GM12878 (cell line): ENCODE results near the gene TELO2. TPM values are rescaled to one million over a fixed set of nuclear protein-coding genes. Genes with fewer than 3 reads are reported as not detected.
A peak's percentile ranks its signal among the peaks of the same experiment; 100 is the strongest.

Source experiments
- EED ChIP-seq: sonication (generic); IDR thresholded peaks from 2 replicates; pipeline ENCODE4 v1.6.1; 2016; ENCODE audit warnings: antibody characterized with exemption, low read depth
- FOXK2 ChIP-seq: fragments of 450-650 bp; IDR thresholded peaks from 2 replicates; pipeline ENCODE4 v1.6.1; 2017; ENCODE audit warnings: mild to moderate bottlenecking, moderate library complexity
- IRF4 ChIP-seq: IDR thresholded peaks from 2 replicates; pipeline ENCODE4 v1.6.1; 2011; ENCODE audit warnings: low read depth, low read length
- JUNB ChIP-seq: IDR thresholded peaks from 2 replicates; pipeline ENCODE4 v1.6.1; 2016; ENCODE audit warnings: antibody characterized with exemption, mild to moderate bottlenecking
- MTA2 ChIP-seq: fragments of 450-650 bp; IDR thresholded peaks from 2 replicates; pipeline ENCODE4 v1.6.1; 2016; ENCODE audit warnings: low read depth, mild to moderate bottlenecking, moderate library complexity
- NFXL1 ChIP-seq: fragments of 450-650 bp; IDR thresholded peaks from 2 replicates; pipeline ENCODE4 v1.6.1; 2017; ENCODE audit warnings: antibody characterized with exemption, mild to moderate bottlenecking, borderline replicate concordance
- NFYA ChIP-seq: IDR thresholded peaks from 2 replicates; pipeline ENCODE4 v1.6.1; 2011; ENCODE audit warnings: low read depth, mild to moderate bottlenecking, low read length, improper control_type of control experiment, borderline replicate concordance
- NR2F1 ChIP-seq: fragments of 450-650 bp; conservative IDR thresholded peaks from 2 replicates; pipeline ENCODE4 v1.6.1; 2017; ENCODE audit warnings: mild to moderate bottlenecking
- POLR2A ChIP-seq: IDR thresholded peaks from 2 replicates; pipeline ENCODE4 v1.6.1; 2011; ENCODE audit warnings: low read depth, mild to moderate bottlenecking, low read length
- POLR2AphosphoS5 ChIP-seq: IDR thresholded peaks from 2 replicates; pipeline ENCODE4 v1.6.1; 2011; ENCODE audit warnings: mild to moderate bottlenecking, low read length, inconsistent platforms
- SPI1 ChIP-seq: IDR thresholded peaks from 2 replicates; pipeline ENCODE4 v1.6.1; 2011; ENCODE audit warnings: low read depth, mild to moderate bottlenecking, low read length, moderate library complexity, borderline replicate concordance; ENCODE audit not compliant: insufficient read depth
- USF2 ChIP-seq: IDR thresholded peaks from 2 replicates; pipeline ENCODE4 v1.6.1; 2011; ENCODE audit warnings: low read depth, low read length, improper control_type of control experiment, borderline replicate concordance
- polyA plus RNA-seq, 11 experiments: library from polyadenylated mRNA; depleted of rRNA in 4 of 11; unstranded in 6 of 11; stranded (reverse) in 5 of 11; fragments of >200 nt; fragmentation: Nextera tagmentation in 4 of 11; fragmentation: Illumina TruSeq in 1 of 11; extraction: Ambion mirVana in 4 of 11; extraction: Trizol in 1 of 11; gene quantifications; 1 replicate in 1 of 11; 2 replicates in 10 of 11; pipeline versions ENCODE4 v1.2.1 to v1.2.3, GENCODE V29; 2011 to 2016; ENCODE audit warnings: inconsistent platforms in 2 of 11, missing spikeins in 2 of 11, low read depth in 1 of 11
- total RNA-seq, 4 experiments: library from RNA; depleted of rRNA in 3 of 4; stranded (reverse); fragments of >200 nt in 3 of 4; fragmentation: Illumina TruSeq in 1 of 4; extraction: Trizol in 1 of 4; gene quantifications; 2 replicates each; pipeline versions ENCODE4 v1.2.1 to v1.2.3, GENCODE V29; 2013 to 2021
- TF ChIP-seq, protein P1 (sequence below): IDR thresholded peaks from 2 replicates; pipeline ENCODE4 v1.6.1; 2012; ENCODE audit warnings: low read depth, low read length, improper control_type of control experiment

TELO2 gene
- total and polyA plus RNA-seq, 10 of the 15 experiments (the other 5 are each of a cell fraction or from before 2014, with no cell fraction given) = 0.55 to 72.8 (median 18.6) TPM

- TF ChIP-seq FOXK2 (no peak), USF2 (no peak), POLR2A (peak; percentile 64), SPI1 (peak; percentile 47; the same call in 1 of the 2 replicates), NFYA (no peak), MTA2 (no peak), NR2F1 (0 out of 2 replicates have a peak, but pooled peaks have one; percentile 18), POLR2AphosphoS5 (peak; percentile 49; the same call in 1 of the 2 replicates), NFXL1 (no peak), JUNB (no peak), IRF4 (no peak), EED (no peak)
- TF ChIP-seq, protein P1, sequence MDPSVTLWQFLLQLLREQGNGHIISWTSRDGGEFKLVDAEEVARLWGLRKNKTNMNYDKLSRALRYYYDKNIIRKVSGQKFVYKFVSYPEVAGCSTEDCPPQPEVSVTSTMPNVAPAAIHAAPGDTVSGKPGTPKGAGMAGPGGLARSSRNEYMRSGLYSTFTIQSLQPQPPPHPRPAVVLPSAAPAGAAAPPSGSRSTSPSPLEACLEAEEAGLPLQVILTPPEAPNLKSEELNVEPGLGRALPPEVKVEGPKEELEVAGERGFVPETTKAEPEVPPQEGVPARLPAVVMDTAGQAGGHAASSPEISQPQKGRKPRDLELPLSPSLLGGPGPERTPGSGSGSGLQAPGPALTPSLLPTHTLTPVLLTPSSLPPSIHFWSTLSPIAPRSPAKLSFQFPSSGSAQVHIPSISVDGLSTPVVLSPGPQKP = no peak
These were observed 22.5 kb upstream of the TELO2 start (continued) for GRCh38 chr16:1470481-1471251.
